Ramos (cell line): ENCODE results near the gene NR5A2.
"Not testable (repeated sequence)": the region's sequence is repeated elsewhere in the genome, so short reads cannot be mapped to it uniquely, and the experiment has no call there.

Experiments used
- in situ Hi-C: fragments of 300-500 bp; cut with MboI; formaldehyde crosslinking; loops from one replicate; pipeline ENCODE4 v1.14.3; 2022; ENCODE audit warnings: low sequenced_read_pairs; ENCODE audit not compliant: unreplicated experiment

NR5A2 gene

DNA sequence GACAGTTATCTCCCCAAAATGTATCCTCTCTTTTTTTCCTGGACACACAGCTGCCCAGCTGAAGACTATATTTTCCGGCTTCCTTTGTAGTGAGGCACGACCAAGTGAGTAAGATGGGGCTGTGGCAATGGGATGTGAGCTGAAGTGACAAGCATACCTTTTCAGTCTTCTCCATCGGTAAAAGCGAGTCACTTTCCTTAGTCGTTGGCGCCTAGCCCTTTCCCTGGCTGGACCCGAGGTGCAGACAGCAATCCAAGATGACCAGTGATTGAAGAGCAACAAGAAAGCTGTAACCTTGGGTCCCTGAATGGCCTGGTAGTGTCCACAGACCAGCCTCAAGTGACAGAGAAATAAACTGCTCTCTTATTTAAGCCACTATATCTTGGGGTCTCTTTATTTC, 155.2 kb downstream of the NR5A2 start:
- in situ Hi-C loops = no loop called here

DNA sequence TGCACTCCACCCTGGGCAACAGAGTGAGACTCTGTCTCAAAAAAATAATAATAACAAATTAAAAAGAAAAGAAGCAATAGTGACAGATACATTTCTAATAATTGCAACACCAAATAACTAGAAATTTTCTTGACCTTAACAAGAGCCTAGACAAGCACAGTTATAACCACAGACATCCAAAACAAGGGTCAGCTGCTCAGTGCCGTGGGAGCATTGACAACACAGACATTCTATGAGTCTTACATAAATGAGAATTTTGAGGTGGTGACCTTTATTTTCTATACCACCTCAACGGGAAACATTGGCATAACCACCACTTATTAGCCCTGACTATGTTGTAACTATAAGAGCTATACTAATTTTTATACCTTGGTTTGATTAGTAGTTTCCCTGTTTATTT, 156.1 kb downstream of the NR5A2 start:
- in situ Hi-C loops = no loop called here

DNA sequence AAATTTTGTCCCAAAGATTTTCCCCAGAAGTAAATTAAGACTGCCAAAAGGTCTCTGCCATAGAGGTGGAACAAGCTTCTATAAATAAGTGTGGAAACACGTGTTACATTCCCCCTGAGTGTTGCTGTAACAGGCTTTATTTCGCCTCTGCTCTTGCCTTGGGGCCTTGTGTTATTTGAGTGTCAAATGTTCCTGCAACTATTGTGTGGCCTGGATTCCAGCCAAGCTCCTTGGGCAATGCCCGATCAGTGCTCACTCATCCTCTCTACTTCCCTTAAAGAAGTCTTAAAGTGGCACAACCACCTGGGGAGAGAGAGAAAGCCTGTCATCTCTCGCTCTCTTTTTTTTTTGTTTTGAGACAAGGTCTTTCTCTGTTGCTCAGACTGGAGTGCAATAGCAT, 156.7 kb downstream of the NR5A2 start:
- in situ Hi-C loops = no loop called here

DNA sequence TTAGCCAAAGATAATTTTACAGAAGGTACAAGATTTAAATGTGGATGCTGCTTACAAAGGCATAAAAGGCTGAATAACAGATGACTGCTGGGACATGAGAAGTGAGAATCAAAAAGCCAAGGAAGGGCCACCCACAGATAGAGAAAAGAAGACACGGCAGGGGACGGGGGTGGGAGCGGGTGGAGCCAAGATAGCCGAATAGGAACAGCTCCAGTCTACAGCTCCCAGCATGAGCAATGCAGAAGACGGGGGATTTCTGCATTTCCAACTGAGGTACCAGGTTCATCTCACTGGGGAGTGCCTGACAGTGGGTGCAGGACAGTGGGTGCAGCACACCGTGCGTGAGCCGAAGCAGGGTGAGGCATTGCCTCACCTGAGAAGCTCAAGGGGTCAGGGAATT, 157.7 kb downstream of the NR5A2 start:
- in situ Hi-C loops = not testable (repeated sequence)

DNA sequence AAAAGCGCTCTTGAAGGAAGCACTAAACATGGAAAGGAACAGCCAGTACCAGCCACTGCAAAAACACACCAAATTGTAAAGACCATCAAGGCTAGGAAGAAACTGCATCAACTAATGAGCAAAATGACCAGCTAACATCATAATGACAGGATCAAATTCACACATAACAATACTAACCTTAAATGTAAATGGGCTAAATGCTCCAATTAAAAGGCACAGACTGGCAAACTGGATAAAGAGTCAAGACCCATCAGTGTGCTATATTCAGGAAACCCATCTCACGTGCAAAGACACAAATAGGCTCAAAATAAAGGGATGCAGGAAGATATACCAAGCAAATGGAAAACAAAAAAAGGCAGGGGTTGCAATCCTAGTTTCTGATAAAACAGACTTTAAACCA, 159.8 kb downstream of the NR5A2 start:
- in situ Hi-C loops = not testable (repeated sequence)

DNA sequence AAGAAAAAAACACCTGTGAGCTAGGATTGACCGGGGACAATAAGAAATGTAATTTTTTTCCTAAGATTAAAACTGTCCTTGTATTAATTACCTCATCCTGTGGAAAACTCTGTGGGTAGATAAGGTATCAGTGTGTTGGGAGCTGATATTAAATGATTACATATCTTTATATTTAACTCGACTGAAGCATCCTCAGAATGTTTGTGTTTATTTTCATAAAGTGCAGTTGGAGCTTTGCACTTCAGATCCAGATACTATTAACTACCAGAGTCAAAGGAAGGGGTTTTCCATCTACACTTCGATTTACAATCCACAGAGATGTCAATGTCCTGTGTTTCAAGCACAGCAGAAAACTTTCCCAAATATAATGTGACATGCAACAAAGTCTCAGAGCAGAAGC, 164.5 kb downstream of the NR5A2 start:
- in situ Hi-C loops = no loop called here

DNA sequence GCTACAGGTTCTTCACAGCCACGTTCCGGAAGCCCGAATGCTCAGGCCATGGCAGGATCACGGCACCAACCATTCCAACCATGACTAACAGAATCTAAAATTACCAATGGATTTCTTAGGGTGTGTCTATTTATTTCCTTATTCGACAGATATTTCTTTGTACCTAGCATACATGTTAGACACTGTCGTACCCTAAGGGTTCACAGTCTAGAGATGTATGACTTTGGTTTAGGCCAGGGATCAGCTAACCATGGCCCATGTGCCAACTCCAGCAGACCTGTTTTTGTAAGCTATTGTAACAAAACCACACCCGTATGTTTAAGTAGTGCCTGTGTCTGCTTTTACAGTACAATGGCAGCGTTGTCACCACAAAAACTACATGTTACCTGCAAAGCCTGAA, 167.0 kb downstream of the NR5A2 start:
- in situ Hi-C loops = no loop called here

DNA sequence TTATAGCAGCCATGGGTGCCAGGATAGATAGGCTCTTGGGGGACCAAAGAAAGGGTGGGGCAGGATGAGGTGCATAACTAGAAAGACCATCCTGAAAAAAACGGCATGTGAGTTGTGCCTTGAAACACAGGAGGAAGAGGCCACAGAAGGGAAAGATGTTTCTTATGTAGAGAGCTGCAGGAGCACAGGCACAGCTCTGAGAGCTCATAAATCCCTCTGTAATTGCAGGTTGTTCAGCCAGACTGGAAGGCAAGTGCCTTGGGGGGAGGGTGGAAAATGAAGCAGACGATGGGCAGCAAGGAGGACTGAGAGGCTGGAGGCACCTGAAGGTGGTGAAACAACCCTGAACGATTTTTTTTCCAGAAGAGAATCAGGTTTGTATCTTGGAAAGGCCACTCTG, 170.7 kb downstream of the NR5A2 start:
- in situ Hi-C loops = no loop called here

DNA sequence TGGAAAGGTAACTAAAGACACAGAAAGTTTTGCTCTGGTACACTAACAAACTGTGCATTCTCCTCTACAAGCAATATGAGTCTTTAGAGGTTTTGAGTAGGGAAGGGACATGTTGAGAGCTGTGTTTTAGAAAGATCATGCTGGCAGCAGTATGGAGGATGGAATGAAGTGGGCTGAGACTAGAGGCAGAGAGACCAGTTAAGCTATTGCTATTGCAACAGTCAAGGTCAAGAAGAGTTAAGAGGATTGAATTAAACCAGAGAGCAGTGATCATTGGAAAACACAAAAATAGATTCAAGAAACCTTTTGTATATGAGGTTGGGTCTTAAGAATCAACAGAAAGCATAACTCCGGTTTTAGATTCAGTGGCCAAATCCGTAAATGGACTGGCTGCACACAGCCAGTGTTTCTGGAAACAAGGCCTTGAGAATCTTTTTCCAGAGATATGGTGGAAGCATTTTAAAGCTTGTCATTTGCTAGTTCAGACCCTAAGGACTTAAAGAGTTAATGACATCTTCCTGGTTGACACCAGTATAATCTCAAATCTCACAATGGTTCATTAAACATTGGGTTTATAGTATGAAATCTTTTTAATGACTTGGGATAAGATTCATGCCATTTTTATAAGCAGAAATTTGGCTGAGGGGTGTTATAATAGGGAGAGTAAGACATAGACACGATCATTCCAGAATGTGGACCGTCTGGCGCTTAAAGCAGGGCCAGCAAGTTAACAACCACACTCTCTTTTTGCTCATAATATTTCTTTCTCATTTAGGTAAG, 177.9 kb downstream of the NR5A2 start:
- in situ Hi-C loops = no loop called here

DNA sequence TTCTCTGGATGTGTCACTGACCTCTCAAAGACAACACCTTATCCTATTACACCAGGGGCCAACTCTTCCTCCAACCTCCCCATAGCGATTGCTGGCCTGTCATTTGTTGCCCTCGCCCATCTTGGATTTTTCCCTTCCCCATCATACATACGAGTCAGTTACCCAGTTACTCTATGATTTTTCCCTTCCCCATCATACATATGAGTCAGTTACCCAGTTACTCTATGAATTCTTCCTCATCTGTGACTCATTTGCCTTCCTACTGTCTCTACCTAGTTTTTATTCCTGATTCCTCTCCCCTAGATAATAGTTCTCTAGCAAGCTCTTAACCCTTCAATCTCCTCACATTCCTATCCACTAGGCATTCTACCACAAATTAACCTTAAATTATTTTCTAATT, 178.8 kb downstream of the NR5A2 start:
- in situ Hi-C loops = no loop called here

DNA sequence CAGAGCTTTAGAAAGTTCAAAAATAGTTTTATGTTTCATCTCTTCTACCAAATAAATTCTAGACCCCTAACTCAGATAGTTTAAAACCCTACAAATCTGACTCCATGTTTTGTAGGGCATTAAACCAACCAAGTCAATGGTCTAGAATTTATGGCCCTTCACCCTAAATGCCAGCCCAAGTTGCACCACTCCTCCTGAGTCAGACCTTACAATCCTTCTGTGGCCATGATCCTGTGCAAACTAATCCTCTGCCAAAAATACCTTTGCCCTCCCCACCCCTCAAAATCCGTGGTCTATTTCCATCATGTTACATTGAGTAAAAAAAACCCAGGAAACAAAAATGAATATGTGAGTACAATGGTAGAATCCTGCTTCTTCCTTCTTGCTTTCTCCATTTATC, 179.3 kb downstream of the NR5A2 start:
- in situ Hi-C loops = no loop called here

DNA sequence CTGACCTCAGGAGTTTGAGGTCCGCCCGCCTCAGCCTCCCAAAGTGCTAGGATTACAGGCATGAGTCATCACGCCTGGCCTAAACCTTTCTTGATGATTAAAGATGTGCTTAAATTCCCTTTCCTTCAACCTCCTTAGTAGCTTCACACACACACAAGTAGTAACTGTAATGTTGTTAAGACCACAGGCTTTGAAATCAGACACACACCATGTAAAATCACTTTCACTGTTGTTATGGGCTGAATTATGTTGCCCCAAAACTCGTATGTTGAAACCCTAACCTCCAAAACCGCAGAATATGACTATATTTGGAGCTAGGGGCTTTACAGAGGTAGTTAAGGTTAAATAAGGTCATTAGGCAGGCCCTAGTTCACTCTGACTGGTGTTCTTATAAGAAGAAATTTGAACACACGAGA, 180.2 kb downstream of the NR5A2 start:
- in situ Hi-C loops = no loop called here

DNA sequence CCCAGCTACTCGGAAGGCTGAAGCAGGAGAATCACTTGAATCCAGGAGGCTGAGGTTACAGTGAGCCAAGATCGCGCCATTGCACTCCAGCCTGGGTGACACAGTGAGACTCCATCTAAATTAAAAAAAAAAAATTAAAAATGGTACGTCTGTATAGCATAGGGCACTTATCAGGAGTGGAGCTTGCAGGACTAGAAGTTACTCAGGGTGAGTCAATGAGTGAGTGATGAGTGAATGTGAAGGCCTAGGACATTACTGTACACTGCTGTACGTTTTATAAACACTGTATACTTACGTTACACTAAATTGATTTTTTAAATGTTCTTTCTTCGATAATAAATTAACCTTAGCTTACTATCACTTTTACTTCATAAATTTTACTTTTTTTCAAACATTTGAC, 183.6 kb downstream of the NR5A2 start:
- in situ Hi-C loops = no loop called here

DNA sequence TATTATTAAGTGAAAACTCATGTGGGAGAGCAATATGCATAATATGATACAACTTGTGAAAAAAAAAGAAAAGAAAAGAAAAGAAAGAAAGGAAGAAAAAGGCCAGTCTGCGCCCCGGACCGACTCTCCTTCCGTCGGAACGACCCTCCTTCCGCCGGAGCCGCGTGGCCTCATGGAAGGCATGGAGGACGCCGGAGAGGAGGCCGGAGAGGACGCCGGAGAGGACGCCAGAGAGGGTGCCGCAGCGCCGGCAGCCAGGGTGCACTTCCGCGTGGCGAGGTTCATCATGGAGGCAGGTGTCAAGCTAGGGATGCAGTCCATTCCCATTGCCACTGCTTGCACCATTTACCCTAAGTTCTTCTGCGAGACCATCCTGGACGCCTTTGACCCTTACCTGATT, 185.9 kb downstream of the NR5A2 start:
- in situ Hi-C loops = no loop called here

DNA sequence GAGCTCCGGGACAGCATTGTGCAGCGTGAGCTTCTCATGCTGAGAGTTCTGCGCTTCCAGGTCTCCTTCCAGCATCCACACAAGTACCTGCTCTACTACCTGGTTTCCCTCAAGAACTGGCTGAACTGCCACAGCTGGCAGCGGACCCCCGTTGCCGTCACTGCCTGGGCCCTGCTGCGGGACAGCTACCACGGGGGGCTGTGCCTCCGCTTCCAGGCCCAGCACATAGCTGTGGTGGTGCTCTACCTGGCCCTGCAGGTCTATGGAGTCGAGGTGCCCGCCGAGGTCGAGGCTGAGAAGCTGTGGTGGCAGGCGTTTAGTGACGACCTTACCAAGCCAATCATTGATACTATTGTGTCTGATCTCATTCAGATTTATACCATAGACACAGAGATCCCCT, 186.4 kb downstream of the NR5A2 start:
- in situ Hi-C loops = no loop called here

DNA sequence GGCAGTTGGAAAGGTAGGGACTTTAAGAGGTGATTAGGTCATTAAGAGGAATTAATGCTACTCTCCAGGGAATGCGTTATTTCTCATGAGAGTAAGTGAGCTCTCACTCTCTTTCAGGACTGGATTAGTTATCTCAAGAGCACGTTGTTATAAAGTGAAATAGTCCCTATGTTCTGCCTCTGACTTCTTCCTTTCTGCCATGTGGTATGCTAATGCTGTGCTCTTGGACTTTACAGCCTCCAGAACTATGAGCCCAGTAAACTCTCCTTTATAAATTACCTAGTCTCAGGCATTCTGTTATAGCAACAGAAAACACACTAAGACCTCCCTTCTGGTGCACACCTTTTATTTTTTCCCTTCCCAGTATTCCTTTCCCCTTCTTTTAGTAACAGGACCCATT, 187.8 kb downstream of the NR5A2 start:
- in situ Hi-C loops = no loop called here

DNA sequence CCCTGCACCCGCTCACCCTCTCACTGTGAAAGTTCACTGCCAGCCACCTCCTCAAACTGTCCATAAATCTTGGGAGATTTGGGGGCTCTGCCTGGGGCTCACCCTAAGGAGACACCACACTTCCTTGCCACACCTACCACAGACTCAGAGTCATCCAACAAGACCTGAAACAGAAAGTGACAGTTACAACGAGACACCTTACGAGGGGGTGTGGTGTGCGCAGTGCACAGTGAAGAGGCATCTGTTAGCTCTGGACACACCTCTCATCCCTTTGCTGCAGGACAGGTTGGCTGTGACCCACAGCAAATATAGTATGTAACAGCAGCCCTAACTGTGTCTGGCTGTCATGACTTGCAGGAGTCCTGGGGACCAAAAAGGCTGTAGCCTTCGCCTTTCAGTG, 190.2 kb downstream of the NR5A2 start:
- in situ Hi-C loops = no loop called here

DNA sequence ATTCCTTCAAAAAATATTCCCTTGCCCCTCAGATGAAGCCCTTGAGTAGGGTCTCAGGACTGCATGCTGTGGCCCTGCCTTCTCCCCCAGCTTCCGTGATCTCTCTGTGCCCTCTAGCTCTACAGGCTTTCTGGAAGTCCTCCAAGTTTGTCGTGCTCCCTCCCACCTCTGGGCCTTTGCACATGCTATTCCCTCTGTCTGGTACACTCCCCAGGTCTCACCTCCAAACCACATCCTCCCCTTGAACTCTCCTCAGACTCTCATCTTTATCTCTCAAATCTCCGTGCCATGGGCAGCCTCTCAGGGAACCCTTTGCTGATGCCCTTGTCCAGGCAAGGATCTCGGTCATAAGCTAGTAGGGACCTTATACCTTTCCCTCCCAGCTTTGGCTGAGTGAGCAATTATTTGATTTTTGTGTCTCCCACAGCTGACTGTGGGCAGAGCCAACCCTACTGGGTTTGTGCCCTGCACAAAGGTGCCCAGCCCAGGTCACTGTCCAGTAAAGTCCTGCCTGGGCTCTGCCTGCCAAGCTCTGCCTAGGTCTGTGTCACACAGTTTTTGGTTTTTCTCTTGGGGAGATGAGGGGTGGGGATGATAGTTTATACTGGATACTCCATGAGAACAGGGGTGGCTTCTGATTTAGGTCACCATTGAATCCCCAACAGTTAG, 194.2 kb downstream of the NR5A2 start:
- in situ Hi-C loops = no loop called here

DNA sequence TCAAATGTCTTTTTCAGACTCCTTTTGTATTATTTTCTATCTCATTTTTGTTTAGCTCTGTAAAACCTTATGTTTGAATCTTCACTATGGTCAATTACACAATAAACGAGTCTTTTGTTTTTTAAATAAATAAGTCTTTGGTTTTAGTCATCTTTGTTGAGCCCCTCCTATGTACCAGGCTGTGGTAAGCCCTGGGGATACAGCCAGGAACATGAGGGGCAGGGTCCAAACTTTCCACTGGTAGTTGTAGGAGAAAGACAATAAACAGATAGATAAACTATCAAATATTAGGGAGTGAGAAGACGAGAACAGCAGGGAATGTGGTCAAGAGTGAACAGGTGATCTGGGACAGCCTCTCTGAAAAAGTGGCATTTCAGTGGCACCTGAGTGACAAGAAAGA, 195.7 kb downstream of the NR5A2 start:
- in situ Hi-C loops = no loop called here

DNA sequence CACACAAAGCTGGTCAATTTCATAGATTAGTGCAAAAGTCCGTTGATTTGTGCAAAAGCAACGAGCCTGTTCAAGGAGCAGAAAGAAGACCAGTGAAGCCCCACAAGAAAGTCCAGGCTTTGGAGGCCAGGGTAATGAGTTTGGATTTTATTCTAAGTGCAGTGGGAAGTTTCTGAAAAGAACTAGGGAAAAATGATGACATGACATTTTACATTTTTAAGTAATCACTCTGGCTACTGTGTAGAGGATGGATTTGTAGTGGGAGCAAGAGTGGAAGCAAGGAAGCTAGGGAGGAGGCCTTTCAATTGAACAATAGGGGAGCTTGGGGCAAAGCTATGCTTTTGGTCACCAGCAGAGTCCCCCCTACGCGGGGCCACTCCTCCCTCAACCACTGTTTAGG, 196.1 kb downstream of the NR5A2 start:
- in situ Hi-C loops = no loop called here

DNA sequence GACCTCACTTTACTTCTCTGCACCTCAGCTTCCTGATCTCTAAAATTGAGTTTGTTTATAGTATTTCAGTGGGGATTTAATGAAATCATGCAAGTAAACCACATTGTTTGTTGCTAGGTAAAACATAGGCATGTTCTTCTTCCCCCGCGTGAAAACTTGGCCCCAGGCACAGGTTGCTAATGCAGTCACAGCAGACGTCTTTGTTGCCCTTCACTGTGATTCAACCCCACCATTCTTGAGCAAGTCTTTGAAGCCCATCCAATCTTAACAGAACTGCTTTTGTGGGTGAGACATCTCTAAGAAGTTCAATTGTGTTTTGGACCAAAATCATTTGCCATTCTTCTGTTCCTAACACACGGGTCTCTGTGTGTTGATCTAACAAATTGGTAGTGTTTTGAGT, 196.8 kb downstream of the NR5A2 start:
- in situ Hi-C loops = no loop called here
